ENCODE data around the gene ATP6V0A4. TPM values are rescaled to one million over a fixed set of nuclear protein-coding genes. Genes with fewer than 3 reads are reported as not detected.

The ATP6V0A4 gene
- total RNA-seq (2022; extraction: Qiagen RNA extraction) = 0.12 to 0.18 TPM (median 0.15 TPM) in 5 replicates

GRCh38 chr7:138797715-138798320 is at the start of gene ATP6V0A4, which contains the start of gene TMEM213:
Gene ATP6V0A4, minus strand, starts transcription at chr7:138798196. Its CDS starts 26,949 bp downstream, at chr7:138771247.
Gene TMEM213, plus strand, starts transcription at chr7:138797994. Its CDS starts 111 bp downstream, at chr7:138798105.

GRCh38 chr7:138700857-138701536 is 97.0 kb downstream of the ATP6V0A4 start, which contains the start of gene SVOPL:
Gene SVOPL, minus strand, starts transcription at chr7:138701362. Its CDS starts 22,317 bp downstream, at chr7:138679045.

Other genes starting within 250 kb of the ATP6V0A4 start
- 0.09 TPM in 1 of 5 replicates, not detected in the others for gene SVOPL, start 96.8 kb downstream of the ATP6V0A4 start, total RNA-seq (2022; extraction: Qiagen RNA extraction)
- gene TMEM213, start 202 bp downstream of the ATP6V0A4 start, total RNA-seq (2022; extraction: Qiagen RNA extraction) = not detected in 5 replicates
- gene KIAA1549, start 183.2 kb upstream of the ATP6V0A4 start, total RNA-seq (2022; extraction: Qiagen RNA extraction) = 5.7 to 8.5 TPM (median 7.2 TPM) in 5 replicates
- gene ZC3HAV1L, start 237.8 kb upstream of the ATP6V0A4 start, total RNA-seq (2022; extraction: Qiagen RNA extraction) = 4.3 to 8.1 TPM (median 6.6 TPM) in 5 replicates